ENCODE data around the gene ABLIM1. TPM values are rescaled to one million over a fixed set of nuclear protein-coding genes. Genes with fewer than 3 reads are reported as not detected.

ABLIM1 gene
- total RNA-seq, 2 experiments from 2014 or later = 62.3 to 64.1 TPM

- CTCF ChIA-PET = interaction anchor here (0.6 to 2.7 kb wide), 2 partner anchors 126 to 356 kb away, joined by 3 to 9 read pairs; no protein-coding TSS in a partner anchor
- POLR2A ChIA-PET = no interaction called here
- Mint-ChIP-seq H3K27me3 (ENCODE audit: low read depth) (no peaks in the 10 kb centered on the region), H3K4me3 (no peak overlapping the region), H3K9me3 (ENCODE audit: insufficient read depth) (no peaks in the 10 kb centered on the region), H3K4me1 (ENCODE audit: low read depth) (no peaks in the 10 kb centered on the region), H3K36me3 (ENCODE audit: low read depth) (peaks cover 18% of the 10 kb centered on the region), H3K27ac (no peak overlapping the region)
- DNase-seq (no peak), ATAC-seq (no peak)
Measured at GRCh38 chr10:114429581-114430335, 228.3 kb downstream of the ABLIM1 start.

GRCh38 chr10:114427124-114427852 is 230.8 kb downstream of the ABLIM1 start:
- no peak overlapping the region for H3K4me3 Mint-ChIP-seq
- no peaks in the 10 kb centered on the region for H3K4me1 Mint-ChIP-seq (ENCODE audit: low read depth)
- no peak for ATAC-seq
- no peak for DNase-seq
- POLR2A ChIA-PET = no interaction called here
- H3K27me3 Mint-ChIP-seq (ENCODE audit: low read depth) = peaks cover 3% of the 10 kb centered on the region
- peaks cover 14% of the 10 kb centered on the region for H3K36me3 Mint-ChIP-seq (ENCODE audit: low read depth)
- no peak overlapping the region for H3K27ac Mint-ChIP-seq
- CTCF ChIA-PET = interaction anchor here (0.7 to 0.9 kb wide), 2 partner anchors 93 to 123 kb away, joined by 3 to 5 read pairs; no protein-coding TSS in a partner anchor
- no peaks in the 10 kb centered on the region for H3K9me3 Mint-ChIP-seq (ENCODE audit: insufficient read depth)

GRCh38 chr10:114426476-114426875 is 231.6 kb downstream of the ABLIM1 start:
- Mint-ChIP-seq H3K27me3 (ENCODE audit: low read depth) (peaks cover 9% of the 10 kb centered on the region), H3K4me1 (ENCODE audit: low read depth) (no peaks in the 10 kb centered on the region), H3K36me3 (ENCODE audit: low read depth) (peaks cover 11% of the 10 kb centered on the region), H3K27ac (no peak overlapping the region), H3K9me3 (ENCODE audit: insufficient read depth) (no peaks in the 10 kb centered on the region), H3K4me3 (no peak overlapping the region)
- ChIA-PET POLR2A (no interaction called here), CTCF (interaction anchor here (1.2 kb wide), 1 partner anchor 123 kb away, joined by 6 read pairs; no protein-coding TSS in a partner anchor)
- DNase-seq = no peak
- no peak for ATAC-seq

GRCh38 chr10:114420811-114421485 is 237.1 kb downstream of the ABLIM1 start:
- H3K9me3 Mint-ChIP-seq (ENCODE audit: insufficient read depth) = no peaks in the 10 kb centered on the region
- H3K27ac Mint-ChIP-seq = no peak overlapping the region
- POLR2A ChIA-PET = no interaction called here
- no peak overlapping the region for H3K4me3 Mint-ChIP-seq
- no peak for ATAC-seq
- H3K27me3 Mint-ChIP-seq (ENCODE audit: low read depth) = peaks cover 31% of the 10 kb centered on the region
- H3K36me3 Mint-ChIP-seq (ENCODE audit: low read depth) = no peaks in the 10 kb centered on the region
- H3K4me1 Mint-ChIP-seq (ENCODE audit: low read depth) = peaks cover 5% of the 10 kb centered on the region
- no peak for DNase-seq
- CTCF ChIA-PET = no interaction called here

GRCh38 chr10:114418109-114418508 is 240.0 kb downstream of the ABLIM1 start:
- DNase-seq (no peak), ATAC-seq (no peak)
- Mint-ChIP-seq H3K27ac (no peak overlapping the region), H3K4me1 (ENCODE audit: low read depth) (peaks cover 5% of the 10 kb centered on the region), H3K4me3 (no peak overlapping the region), H3K27me3 (ENCODE audit: low read depth) (peaks cover 41% of the 10 kb centered on the region), H3K36me3 (ENCODE audit: low read depth) (no peaks in the 10 kb centered on the region), H3K9me3 (ENCODE audit: insufficient read depth) (no peaks in the 10 kb centered on the region)
- POLR2A ChIA-PET = no interaction called here
- CTCF ChIA-PET = no interaction called here

- H3K27me3 Mint-ChIP-seq (ENCODE audit: low read depth) = peaks cover 22% of the 10 kb centered on the region
- ATAC-seq (no peak), DNase-seq (no peak)
- no peaks in the 10 kb centered on the region for H3K9me3 Mint-ChIP-seq (ENCODE audit: insufficient read depth)
- ChIA-PET CTCF (interaction anchor here (1.1 kb wide), 1 partner anchor 110 kb away, joined by 3 read pairs; no protein-coding TSS in a partner anchor), POLR2A (no interaction called here)
- H3K27ac Mint-ChIP-seq = no peak overlapping the region
- H3K36me3 Mint-ChIP-seq (ENCODE audit: low read depth) = no peaks in the 10 kb centered on the region
- no peak overlapping the region for H3K4me3 Mint-ChIP-seq
- H3K4me1 Mint-ChIP-seq (ENCODE audit: low read depth) = no peaks in the 10 kb centered on the region
Measured at GRCh38 chr10:114412907-114413797, 244.9 kb downstream of the ABLIM1 start.

- H3K4me1 Mint-ChIP-seq (ENCODE audit: low read depth) = peaks cover 4% of the 10 kb centered on the region
- ATAC-seq (no peak), DNase-seq (no peak)
- peaks cover 35% of the 10 kb centered on the region for H3K27me3 Mint-ChIP-seq (ENCODE audit: low read depth)
- CTCF ChIA-PET = no interaction called here
- H3K4me3 Mint-ChIP-seq = no peak overlapping the region
- no peaks in the 10 kb centered on the region for H3K9me3 Mint-ChIP-seq (ENCODE audit: insufficient read depth)
- H3K36me3 Mint-ChIP-seq (ENCODE audit: low read depth) = no peaks in the 10 kb centered on the region
- POLR2A ChIA-PET = no interaction called here
- no peak overlapping the region for H3K27ac Mint-ChIP-seq
Measured at GRCh38 chr10:114408968-114409444, 249.1 kb downstream of the ABLIM1 start.

GRCh38 chr10:114408112-114408967 is 249.7 kb downstream of the ABLIM1 start:
- DNase-seq = no peak
- no peak overlapping the region for H3K4me3 Mint-ChIP-seq
- H3K36me3 Mint-ChIP-seq (ENCODE audit: low read depth) = no peaks in the 10 kb centered on the region
- ChIA-PET POLR2A (no interaction called here), CTCF (interaction anchor here (1.4 to 1.6 kb wide), 3 partner anchors 10 to 105 kb away, joined by 4 to 8 read pairs (median 5); no protein-coding TSS in a partner anchor)
- peaks cover 4% of the 10 kb centered on the region for H3K4me1 Mint-ChIP-seq (ENCODE audit: low read depth)
- ATAC-seq = no peak
- no peaks in the 10 kb centered on the region for H3K9me3 Mint-ChIP-seq (ENCODE audit: insufficient read depth)
- peaks cover 32% of the 10 kb centered on the region for H3K27me3 Mint-ChIP-seq (ENCODE audit: low read depth)
- H3K27ac Mint-ChIP-seq = no peak overlapping the region

- H3K4me3 Mint-ChIP-seq = no peak overlapping the region
- H3K27me3 Mint-ChIP-seq (ENCODE audit: low read depth) = peaks cover 47% of the 10 kb centered on the region
- H3K36me3 Mint-ChIP-seq (ENCODE audit: low read depth) = no peaks in the 10 kb centered on the region
- peaks cover 8% of the 10 kb centered on the region for H3K4me1 Mint-ChIP-seq (ENCODE audit: low read depth)
- ATAC-seq = no peak
- ChIA-PET CTCF (interaction anchor here (1.3 kb wide), 1 partner anchor 102 kb away, joined by 4 read pairs; no protein-coding TSS in a partner anchor), POLR2A (no interaction called here)
- H3K9me3 Mint-ChIP-seq (ENCODE audit: insufficient read depth) = no peaks in the 10 kb centered on the region
- DNase-seq = no peak
- no peak overlapping the region for H3K27ac Mint-ChIP-seq
Measured at GRCh38 chr10:114406455-114406854, 251.6 kb downstream of the ABLIM1 start.

- DNase-seq = no peak
- Mint-ChIP-seq H3K4me1 (ENCODE audit: low read depth) (peaks cover 8% of the 10 kb centered on the region), H3K9me3 (ENCODE audit: insufficient read depth) (no peaks in the 10 kb centered on the region), H3K27ac (no peak overlapping the region), H3K4me3 (no peak overlapping the region), H3K27me3 (ENCODE audit: low read depth) (peaks cover 51% of the 10 kb centered on the region), H3K36me3 (ENCODE audit: low read depth) (no peaks in the 10 kb centered on the region)
- ChIA-PET POLR2A (no interaction called here), CTCF (no interaction called here)
- no peak for ATAC-seq
Measured at GRCh38 chr10:114405011-114405350, 253.1 kb downstream of the ABLIM1 start.

Measured in activated CD8-positive, alpha-beta T cell treated with anti-CD3 and anti-CD28 coated beads, Interleukin-2, amount 10 ng/mL, durations not matched to agents 7 days and 5 days (primary cell).